ENCODE data around the gene LY6G5C. TPM values are rescaled to one million over a fixed set of nuclear protein-coding genes. Genes with fewer than 3 reads are reported as not detected.
A peak's percentile ranks its signal among the peaks of the same experiment; 100 is the strongest.

Gene LY6G5C
- total and polyA plus RNA-seq, 9 of the 15 experiments (the other 6 are each of a cell fraction or from before 2014, with no cell fraction given) = 0.10 to 0.67 (median 0.46) TPM; not detected in 4

GRCh38 chr6:31706599-31706998 lies 25.7 kb upstream of the LY6G5C start, which contains the start of gene LY6G6F (continued):
- TF ChIP-seq ZNF592 (IDR thresholded peaks at IDR 0.05) (peak; percentile 44; the same call in 1 of the 2 replicates), ZBTB7A (IDR thresholded peaks at IDR 0.05; ENCODE audit: borderline replicate concordance, control insufficient read depth, low read depth, low read length) (peak; percentile 53; the same call in 1 of the 2 replicates), CBFA2T2 (conservative IDR thresholded peaks at IDR 0.05) (peak; percentile 56), ID3 (CRISPR knock-in tag; IDR thresholded peaks at IDR 0.05) (no peak), ID3 (tag; IDR thresholded peaks at IDR 0.05) (peak; percentile 94), NR4A1 (CRISPR knock-in tag; IDR thresholded peaks at IDR 0.05) (0 out of 2 replicates have a peak, but pooled peaks have one; percentile 14), NR4A1 (tag; IDR thresholded peaks at IDR 0.05) (0 out of 2 replicates have a peak, but pooled peaks have one; percentile 34), ZEB2 (IDR thresholded peaks at IDR 0.05) (no peak), SPI1 (IDR thresholded peaks at IDR 0.05; ENCODE audit: borderline replicate concordance, low read depth, low read length) (peak; percentile 12; the same call in 1 of the 2 replicates), ZNF583 (CRISPR knock-in tag; IDR thresholded peaks at IDR 0.05) (peak; percentile 10; the same call in 1 of the 2 replicates), CTCF (IDR thresholded peaks at IDR 0.05 in 2 of 3, conservative IDR thresholded peaks at IDR 0.05 in 1 of 3; ENCODE audit: insufficient read depth in 2 of 3, low read depth in 1 of 3, low read length in 3 of 3) (peak in 1 of 3 experiments; percentile 3; a peak in 1 of 6 replicates), ARID1B (IDR thresholded peaks at IDR 0.05) (peak; percentile 47), CBX8 (IDR thresholded peaks at IDR 0.05; ENCODE audit: borderline replicate concordance, extremely low read depth, low read depth, low read length, poor library complexity, severe bottlenecking) (no peak), CBFA2T3 (IDR thresholded peaks at IDR 0.05) (peak; percentile 73), EP300 (IDR thresholded peaks at IDR 0.05; ENCODE audit: low read length) (peak; percentile 26; the same call in 1 of the 2 replicates), DMBX1 (CRISPR knock-in tag; IDR thresholded peaks at IDR 0.05; ENCODE audit: borderline replicate concordance) (no peak), ZC3H11A (IDR thresholded peaks at IDR 0.05; ENCODE audit: low read depth, low read length) (0 out of 2 replicates have a peak, but pooled peaks have one; percentile 24), L3MBTL2 (IDR thresholded peaks at IDR 0.05) (peak; percentile 33; the same call in 1 of the 2 replicates)
